Loucy (cell line): ENCODE measurements around the gene TOLLIP.
"Not testable (repeated sequence)": the region's sequence is repeated elsewhere in the genome, so short reads cannot be mapped to it uniquely, and the experiment has no call there.

Experiments used
- H2AFZ ChIP-seq: fragments of 200-600 bp; sonication (generic); 2 replicates; pipeline ENCODE4 v1.6.0; 2016; ENCODE audit warnings: antibody characterized with exemption, mild to moderate bottlenecking, low read length, moderate library complexity
- H3F3A ChIP-seq: fragments of 200-600 bp; 2 replicates; pipeline ENCODE4 v1.6.0; 2016; ENCODE audit warnings: antibody characterized with exemption, low read depth, mild to moderate bottlenecking
- H3K27me3 ChIP-seq: fragments of 200-600 bp; sonication (generic); 2 replicates; pipeline ENCODE4 v1.6.1; 2014; ENCODE audit warnings: low read length, mild to moderate bottlenecking; ENCODE audit not compliant: insufficient read depth, poor library complexity, severe bottlenecking
- H3K36me3 ChIP-seq: fragments of 200-600 bp; sonication (generic); 2 replicates; pipeline ENCODE4 v1.6.1; 2016; ENCODE audit warnings: low read length; ENCODE audit not compliant: insufficient read depth
- H3K4me1 ChIP-seq: fragments of 200-600 bp; sonication (generic); 2 replicates; pipeline ENCODE4 v1.5.1; 2014; ENCODE audit warnings: low read length, mild to moderate bottlenecking; ENCODE audit not compliant: insufficient read depth, poor library complexity, severe bottlenecking
- H3K4me2 ChIP-seq: fragments of 200-600 bp; sonication (generic); 2 replicates; pipeline ENCODE4 v1.6.0; 2014; ENCODE audit warnings: antibody characterized with exemption, low read length, low read depth, mild to moderate bottlenecking; ENCODE audit not compliant: poor library complexity, severe bottlenecking
- H3K4me3 ChIP-seq: fragments of 200-600 bp; sonication (generic); 2 replicates; pipeline ENCODE4 v1.5.1; 2014; ENCODE audit warnings: low read length, mild to moderate bottlenecking, mixed read lengths; ENCODE audit not compliant: poor library complexity, severe bottlenecking
- H3K79me2 ChIP-seq: fragments of 200-600 bp; sonication (generic); 2 replicates; pipeline ENCODE4 v1.6.1; 2014; ENCODE audit warnings: low read length; ENCODE audit not compliant: insufficient read depth
- H3K9ac ChIP-seq: fragments of 200-600 bp; sonication (generic); 2 replicates; pipeline ENCODE4 v1.6.0; 2014; ENCODE audit warnings: mild to moderate bottlenecking, low read depth, low read length, moderate library complexity; ENCODE audit not compliant: poor library complexity, severe bottlenecking
- H3K9me2 ChIP-seq: fragments of 200-600 bp; sonication (generic); replicated peaks from 2 replicates; pipeline ENCODE4 v1.6.1; 2016; ENCODE audit warnings: low read depth, low read length, mixed read lengths
- H3K9me3 ChIP-seq: fragments of 200-600 bp; sonication (generic); 2 replicates; pipeline ENCODE4 v1.6.1; 2014; ENCODE audit warnings: mild to moderate bottlenecking, antibody characterized with exemption, low read length, low read depth; ENCODE audit not compliant: insufficient read depth
- H4K20me1 ChIP-seq: fragments of 200-600 bp; sonication (generic); 2 replicates; pipeline ENCODE4 v1.6.0; 2014; ENCODE audit warnings: antibody characterized with exemption, low read length, mild to moderate bottlenecking; ENCODE audit not compliant: insufficient read depth, poor library complexity, severe bottlenecking
- EZH2phosphoT487 ChIP-seq: fragments of 200-600 bp; IDR thresholded peaks from 2 replicates; pipeline ENCODE4 v1.6.1; 2018; ENCODE audit warnings: antibody characterized with exemption, mild to moderate bottlenecking, moderate library complexity, borderline replicate concordance
- TF ChIP-seq, protein P1 (sequence below): fragments of 200-600 bp; sonication (generic); conservative IDR thresholded peaks from 2 replicates; pipeline ENCODE4 v1.5.1; 2014; ENCODE audit warnings: mild to moderate bottlenecking, antibody characterized with exemption, low read length

The TOLLIP gene

GRCh38 chr11:1348146-1348795 is 38.8 kb upstream of the TOLLIP start:
- no peaks in the 10 kb centered on the region for H3K79me2 ChIP-seq
- H3K9me3 ChIP-seq = no peaks in the 10 kb centered on the region
- no peak overlapping the region for H3K9ac ChIP-seq
- no peaks in the 10 kb centered on the region for H4K20me1 ChIP-seq
- H3K4me3 ChIP-seq = no peak overlapping the region
- no peaks in the 10 kb centered on the region for H3K27me3 ChIP-seq
- no peaks in the 10 kb centered on the region for H3K4me1 ChIP-seq
- TF ChIP-seq, protein P1, sequence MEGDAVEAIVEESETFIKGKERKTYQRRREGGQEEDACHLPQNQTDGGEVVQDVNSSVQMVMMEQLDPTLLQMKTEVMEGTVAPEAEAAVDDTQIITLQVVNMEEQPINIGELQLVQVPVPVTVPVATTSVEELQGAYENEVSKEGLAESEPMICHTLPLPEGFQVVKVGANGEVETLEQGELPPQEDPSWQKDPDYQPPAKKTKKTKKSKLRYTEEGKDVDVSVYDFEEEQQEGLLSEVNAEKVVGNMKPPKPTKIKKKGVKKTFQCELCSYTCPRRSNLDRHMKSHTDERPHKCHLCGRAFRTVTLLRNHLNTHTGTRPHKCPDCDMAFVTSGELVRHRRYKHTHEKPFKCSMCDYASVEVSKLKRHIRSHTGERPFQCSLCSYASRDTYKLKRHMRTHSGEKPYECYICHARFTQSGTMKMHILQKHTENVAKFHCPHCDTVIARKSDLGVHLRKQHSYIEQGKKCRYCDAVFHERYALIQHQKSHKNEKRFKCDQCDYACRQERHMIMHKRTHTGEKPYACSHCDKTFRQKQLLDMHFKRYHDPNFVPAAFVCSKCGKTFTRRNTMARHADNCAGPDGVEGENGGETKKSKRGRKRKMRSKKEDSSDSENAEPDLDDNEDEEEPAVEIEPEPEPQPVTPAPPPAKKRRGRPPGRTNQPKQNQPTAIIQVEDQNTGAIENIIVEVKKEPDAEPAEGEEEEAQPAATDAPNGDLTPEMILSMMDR = no peak
- no peak for TF ChIP-seq EZH2phosphoT487
- H2AFZ ChIP-seq = no peak overlapping the region
- H3K36me3 ChIP-seq = no peaks in the 10 kb centered on the region
- no peaks in the 10 kb centered on the region for H3K9me2 ChIP-seq
- no peak overlapping the region for H3K4me2 ChIP-seq
- no peaks in the 10 kb centered on the region for H3F3A ChIP-seq

DNA sequence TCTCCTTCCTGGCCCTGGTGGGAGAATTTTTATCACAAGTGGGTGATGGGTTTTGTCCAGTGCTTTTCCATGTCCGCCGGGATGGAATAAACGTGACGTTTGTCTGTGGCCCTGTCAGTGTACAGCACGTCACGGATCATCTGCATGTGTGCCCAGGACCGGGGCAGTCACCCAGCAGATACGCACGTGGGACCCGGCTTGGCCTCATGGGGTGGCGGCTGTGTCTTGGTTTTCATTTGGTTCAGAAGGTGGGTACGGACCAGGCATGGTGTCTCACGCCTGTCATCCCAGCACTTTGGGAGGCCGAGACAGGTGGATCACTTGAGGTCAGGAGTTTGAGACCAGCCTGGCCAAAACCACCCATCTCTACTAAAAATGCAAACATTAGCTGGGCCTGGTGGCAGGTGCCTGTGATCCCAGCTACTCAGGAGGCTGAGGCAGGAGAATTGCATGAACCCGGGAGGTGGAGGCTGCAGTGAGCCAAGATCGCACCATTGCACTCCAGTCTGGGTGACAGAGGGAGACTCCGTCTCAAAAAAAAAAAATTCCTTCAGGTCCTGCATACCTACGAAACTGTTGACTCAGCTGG is 38.1 kb upstream of the TOLLIP start:
- H3K9me2 ChIP-seq, H4K20me1 ChIP-seq, H2AFZ ChIP-seq, H3K4me2 ChIP-seq, H3K79me2 ChIP-seq, H3K4me1 ChIP-seq, H3K36me3 ChIP-seq, H3K27me3 ChIP-seq, H3K4me3 ChIP-seq, H3K9ac ChIP-seq, H3F3A ChIP-seq, H3K9me3 ChIP-seq: not testable (repeated sequence)

DNA sequence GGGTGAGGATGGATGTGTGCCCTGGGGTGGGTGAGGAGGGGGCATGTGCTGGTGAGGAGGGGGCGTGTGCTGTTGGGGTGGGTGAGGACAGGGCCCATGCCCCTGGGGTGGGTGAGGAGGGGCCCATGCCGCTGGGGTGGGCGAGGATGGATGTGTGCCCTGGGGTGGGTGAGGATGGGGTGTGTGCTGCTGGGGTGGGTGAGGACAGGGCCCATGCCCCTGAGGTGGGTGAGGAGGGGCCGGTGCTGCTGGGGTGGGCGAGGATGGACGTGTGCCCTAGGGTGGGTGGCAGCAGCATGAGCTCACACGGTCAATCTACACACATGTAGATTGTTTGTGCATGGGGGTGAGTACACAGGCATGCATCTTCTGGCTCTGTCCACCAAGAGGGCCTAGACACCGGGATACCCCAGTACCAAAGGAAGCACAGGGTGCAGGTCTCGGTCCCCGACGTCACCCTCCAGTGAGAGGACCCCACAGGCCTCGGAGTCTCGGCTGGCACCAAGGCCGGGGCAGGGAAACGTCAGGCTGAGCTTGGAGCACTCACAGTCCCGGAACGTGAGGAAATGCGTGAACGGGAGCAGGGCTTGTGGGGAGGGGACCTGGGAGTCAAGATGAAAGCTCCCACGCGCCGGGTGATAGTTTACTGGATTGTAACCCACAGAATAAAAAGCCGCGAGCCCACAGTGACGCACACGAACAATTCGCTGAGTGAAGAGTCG is 37.4 kb upstream of the TOLLIP start:
- Histone ChIP-seq H3K9me3 (no peaks in the 10 kb centered on the region), H3K36me3 (no peaks in the 10 kb centered on the region), H3K4me3 (no peak overlapping the region), H3K9me2 (no peaks in the 10 kb centered on the region), H3F3A (no peaks in the 10 kb centered on the region), H3K9ac (no peak overlapping the region), H3K79me2 (no peaks in the 10 kb centered on the region), H4K20me1 (no peaks in the 10 kb centered on the region), H2AFZ (no peak overlapping the region), H3K4me2 (no peak overlapping the region), H3K27me3 (no peaks in the 10 kb centered on the region), H3K4me1 (no peaks in the 10 kb centered on the region)
- TF ChIP-seq, protein P1 = no peak
- no peak for TF ChIP-seq EZH2phosphoT487
